Neuronal stem cell (in vitro differentiated cells): ENCODE data around the gene WWOX.
A peak's percentile ranks its signal among the peaks of the same experiment; 100 is the strongest.

Experiments
- DNase-seq: peaks from one replicate; pipeline ENCODE4 v3.0.0-alpha.2; 2013; ENCODE audit warnings: low spot score
- H2AFZ ChIP-seq: one replicate; pipeline ENCODE4 v1.6.1; 2013; ENCODE audit warnings: mild to moderate bottlenecking, low read length, inconsistent platforms
- H2AK5ac ChIP-seq: 2 replicates; pipeline ENCODE4 v1.6.1; 2013; ENCODE audit warnings: low read depth, mild to moderate bottlenecking, inconsistent platforms, low read length, moderate library complexity, mixed read lengths
- H2BK120ac ChIP-seq: 2 replicates; pipeline ENCODE4 v1.6.1; 2013; ENCODE audit warnings: low read depth, mild to moderate bottlenecking, inconsistent platforms, low read length, moderate library complexity, mixed read lengths
- H2BK12ac ChIP-seq: one replicate; pipeline ENCODE4 v1.6.1; 2013; ENCODE audit warnings: low read length, inconsistent platforms
- H2BK15ac ChIP-seq: 2 replicates; pipeline ENCODE4 v1.6.1; 2013; ENCODE audit warnings: mild to moderate bottlenecking, low read length, inconsistent platforms, mixed read lengths
- H2BK5ac ChIP-seq: one replicate; pipeline ENCODE4 v1.6.1; 2013; ENCODE audit warnings: inconsistent platforms, mild to moderate bottlenecking, low read length, moderate library complexity
- H3K14ac ChIP-seq: one replicate; pipeline ENCODE4 v1.6.1; 2013; ENCODE audit warnings: low read length, inconsistent platforms
- H3K18ac ChIP-seq: 2 replicates; pipeline ENCODE4 v1.6.1; 2013; ENCODE audit warnings: low read length, inconsistent platforms
- H3K23ac ChIP-seq: 2 replicates; pipeline ENCODE4 v1.6.1; 2013; ENCODE audit warnings: low read depth, mild to moderate bottlenecking, mixed read lengths, low read length, inconsistent platforms; ENCODE audit not compliant: poor library complexity
- H3K27ac ChIP-seq: replicated peaks from 3 replicates; pipeline ENCODE4 v1.5.1; 2013; ENCODE audit warnings: low read length, inconsistent platforms
- H3K27me3 ChIP-seq, 3 experiments: 2 replicates each; pipeline ENCODE4 v1.6.1; 2013; ENCODE audit warnings: low read length in 3 of 3, mild to moderate bottlenecking in 2 of 3, inconsistent platforms in 1 of 3, low read depth in 1 of 3, mixed read lengths in 1 of 3, moderate library complexity in 1 of 3; ENCODE audit not compliant: control insufficient read depth in 3 of 3, insufficient read depth in 3 of 3
- H3K36me3 ChIP-seq, 2 donors: replicated peaks in 1 of 2; 2 replicates each; pipeline ENCODE4 v1.6.1; 2013; ENCODE audit warnings: low read length in 2 of 2; ENCODE audit not compliant: control insufficient read depth in 2 of 2, insufficient read depth in 2 of 2
- H3K4ac ChIP-seq: 2 replicates; pipeline ENCODE4 v1.6.1; 2013; ENCODE audit warnings: inconsistent platforms, mild to moderate bottlenecking, low read length, moderate library complexity
- H3K4me1 ChIP-seq, 2 donors: 1 replicate in 1 of 2; 2 replicates in 1 of 2; pipeline ENCODE4 v1.6.1; 2013; ENCODE audit warnings: low read length in 2 of 2, low read depth in 1 of 2; ENCODE audit not compliant: control insufficient read depth in 2 of 2, insufficient read depth in 1 of 2
- H3K4me2 ChIP-seq: one replicate; pipeline ENCODE4 v1.6.1; 2013; ENCODE audit warnings: mild to moderate bottlenecking, low read length, inconsistent platforms; ENCODE audit not compliant: insufficient read depth, poor library complexity, severe bottlenecking
- H3K4me3 ChIP-seq, 2 donors: 2 replicates each; pipeline ENCODE4 v1.5.1; 2013; ENCODE audit warnings: low read length in 2 of 2, mild to moderate bottlenecking in 2 of 2, inconsistent platforms in 1 of 2, moderate library complexity in 1 of 2
- H3K79me1 ChIP-seq: one replicate; pipeline ENCODE4 v1.6.1; 2013; ENCODE audit warnings: low read depth, mild to moderate bottlenecking, inconsistent platforms, low read length, moderate library complexity
- H3K9ac ChIP-seq: one replicate; pipeline ENCODE4 v1.6.1; 2013; ENCODE audit warnings: mild to moderate bottlenecking, low read depth, low read length, inconsistent platforms; ENCODE audit not compliant: poor library complexity
- H3K9me3 ChIP-seq, 2 donors: replicated peaks in 1 of 2; 2 replicates each; pipeline versions ENCODE3 to v1.6.1; 2013; ENCODE audit warnings: low read length in 2 of 2, mild to moderate bottlenecking in 2 of 2, inconsistent platforms in 1 of 2, low read depth in 1 of 2, mixed read lengths in 1 of 2, moderate library complexity in 1 of 2; ENCODE audit not compliant: control insufficient read depth in 2 of 2, insufficient read depth in 1 of 2
- H4K8ac ChIP-seq: one replicate; pipeline ENCODE4 v1.6.1; 2013; ENCODE audit warnings: low read depth, mild to moderate bottlenecking, inconsistent platforms, low read length, moderate library complexity
- H4K91ac ChIP-seq: one replicate; pipeline ENCODE4 v1.6.1; 2013; ENCODE audit warnings: low read length, low read depth, mild to moderate bottlenecking, inconsistent platforms; ENCODE audit not compliant: poor library complexity
- WGBS, 2 donors: extraction: QIAGEN DNeasy Blood & Tissue Kit; methylation state at CpG; one replicate each; pipeline ENCODE4 v1.1.7; 2013; ENCODE audit warnings: missing lambda C conversion rate in 2 of 2, mixed read lengths in 1 of 2; ENCODE audit not compliant: insufficient read length in 2 of 2, insufficient replicate concordance in 1 of 2; ENCODE audit errors: extremely low coverage in 2 of 2; 5-methylcytosine and 5-hydroxymethylcytosine counted together

WWOX gene

GRCh38 chr16:78368121-78369102 is 269.0 kb downstream of the WWOX start:
- no peak overlapping the region for H2BK120ac ChIP-seq
- no peaks in the 10 kb centered on the region for H3K9me3 ChIP-seq
- H3K79me1 ChIP-seq = no peaks in the 10 kb centered on the region
- H3K9ac ChIP-seq = no peak overlapping the region
- H4K8ac ChIP-seq = no peak overlapping the region
- no peak overlapping the region for H3K4ac ChIP-seq
- no peak overlapping the region for H3K27ac ChIP-seq
- H2BK5ac ChIP-seq = no peak overlapping the region
- WGBS, 2 donors = no CpG with 5 or more reads among the region's 10 CpGs
- no peak overlapping the region for H2BK12ac ChIP-seq
- peak overlapping the region in 1 of 2 donors; percentile 1 for H3K4me3 ChIP-seq
- H3K36me3 ChIP-seq = no peaks in the 10 kb centered on the region
- no peak overlapping the region for H3K4me2 ChIP-seq
- no peak for DNase-seq
- no peak overlapping the region for H2BK15ac ChIP-seq
- H3K18ac ChIP-seq = no peak overlapping the region
- no peak overlapping the region for H2AK5ac ChIP-seq
- no peak overlapping the region for H4K91ac ChIP-seq
- no peak overlapping the region for H3K14ac ChIP-seq
- H3K4me1 ChIP-seq = peaks cover 7 to 19% of the 10 kb centered on the region in 2 donors
- peak overlapping the region; percentile 66 for H2AFZ ChIP-seq
- H3K27me3 ChIP-seq = no peaks in the 10 kb centered on the region
- no peak overlapping the region for H3K23ac ChIP-seq

GRCh38 chr16:78372277-78372676 is 272.8 kb downstream of the WWOX start:
- H4K8ac ChIP-seq = no peak overlapping the region
- no peak overlapping the region for H2BK12ac ChIP-seq
- no CpG with 5 or more reads among the region's 3 CpGs for WGBS, 2 donors
- no peak overlapping the region for H3K4me2 ChIP-seq
- peak; percentile 5 for DNase-seq
- H3K27ac ChIP-seq = no peak overlapping the region
- H4K91ac ChIP-seq = no peak overlapping the region
- H2BK120ac ChIP-seq = no peak overlapping the region
- H3K18ac ChIP-seq = no peak overlapping the region
- no peak overlapping the region for H3K4ac ChIP-seq
- H3K14ac ChIP-seq = no peak overlapping the region
- peaks cover 10 to 22% of the 10 kb centered on the region in 2 donors for H3K4me1 ChIP-seq
- H3K36me3 ChIP-seq = no peaks in the 10 kb centered on the region
- no peak overlapping the region for H3K9ac ChIP-seq
- no peak overlapping the region for H2AK5ac ChIP-seq
- H3K4me3 ChIP-seq = no peak overlapping the region
- H3K23ac ChIP-seq = no peak overlapping the region
- no peaks in the 10 kb centered on the region for H3K79me1 ChIP-seq
- H3K9me3 ChIP-seq = no peaks in the 10 kb centered on the region
- no peak overlapping the region for H2BK5ac ChIP-seq
- H2BK15ac ChIP-seq = no peak overlapping the region
- peak overlapping the region; percentile 6 for H2AFZ ChIP-seq
- H3K27me3 ChIP-seq = no peaks in the 10 kb centered on the region

- Histone ChIP-seq H3K9me3 (no peaks in the 10 kb centered on the region), H3K14ac (no peak overlapping the region), H2AFZ (no peak overlapping the region), H3K23ac (no peak overlapping the region), H3K27me3 (no peaks in the 10 kb centered on the region), H3K36me3 (no peaks in the 10 kb centered on the region), H2BK120ac (no peak overlapping the region), H2BK5ac (no peak overlapping the region), H4K8ac (no peak overlapping the region), H2BK15ac (no peak overlapping the region), H3K9ac (no peak overlapping the region), H3K79me1 (no peaks in the 10 kb centered on the region), H3K4me1 (peaks cover 7 to 9% of the 10 kb centered on the region in 2 donors), H3K4me2 (no peak overlapping the region), H3K4me3 (no peak overlapping the region), H3K4ac (no peak overlapping the region), H2AK5ac (no peak overlapping the region), H3K27ac (no peak overlapping the region), H2BK12ac (no peak overlapping the region), H3K18ac (no peak overlapping the region), H4K91ac (no peak overlapping the region)
- no CpG with 5 or more reads among the region's 15 CpGs for WGBS, 2 donors
- no peak for DNase-seq
Measured at GRCh38 chr16:78375055-78375679, 275.7 kb downstream of the WWOX start.

GRCh38 chr16:78376452-78376851 is 277.0 kb downstream of the WWOX start:
- H3K4me2 ChIP-seq = no peak overlapping the region
- H4K8ac ChIP-seq = no peak overlapping the region
- H3K23ac ChIP-seq = no peak overlapping the region
- peaks cover 7 to 9% of the 10 kb centered on the region in 2 donors for H3K4me1 ChIP-seq
- no peak overlapping the region for H3K18ac ChIP-seq
- no peak overlapping the region for H4K91ac ChIP-seq
- H2AFZ ChIP-seq = no peak overlapping the region
- no peak overlapping the region for H2BK12ac ChIP-seq
- DNase-seq = no peak
- no peaks in the 10 kb centered on the region for H3K36me3 ChIP-seq
- H3K4me3 ChIP-seq = no peak overlapping the region
- no peaks in the 10 kb centered on the region for H3K27me3 ChIP-seq
- WGBS, 2 donors = no CpG with 5 or more reads among the region's 4 CpGs
- no peak overlapping the region for H3K4ac ChIP-seq
- H2BK120ac ChIP-seq = no peak overlapping the region
- H2BK5ac ChIP-seq = no peak overlapping the region
- H3K9me3 ChIP-seq = no peaks in the 10 kb centered on the region
- no peak overlapping the region for H2AK5ac ChIP-seq
- no peak overlapping the region for H3K9ac ChIP-seq
- no peak overlapping the region for H3K14ac ChIP-seq
- H3K27ac ChIP-seq = no peak overlapping the region
- no peaks in the 10 kb centered on the region for H3K79me1 ChIP-seq
- no peak overlapping the region for H2BK15ac ChIP-seq
